PFSK-1 (cell line): ENCODE measurements around the gene GRB2.

ENCODE experiments used
- FOXP2 ChIP-seq: optimal IDR thresholded peaks from 2 replicates; pipeline ENCODE3; 2011; ENCODE audit warnings: borderline replicate concordance, control low read depth, inconsistent platforms; ENCODE audit not compliant: insufficient read depth; ENCODE audit errors: extremely low read length, extremely low read depth
- POLR2AphosphoS5 ChIP-seq: IDR thresholded peaks from 2 replicates; pipeline ENCODE4 v1.6.1; 2012; ENCODE audit warnings: low read depth, mild to moderate bottlenecking, control low read depth, low read length, moderate library complexity
- REST ChIP-seq, 2 experiments: IDR thresholded peaks; 2 replicates each; pipeline versions ENCODE4 v1.6.1 to v1.8.0; 2011 to 2012; ENCODE audit warnings: low read depth in 2 of 2, low read length in 2 of 2, control low read depth in 1 of 2, inconsistent platforms in 1 of 2, mild to moderate bottlenecking in 1 of 2, moderate library complexity in 1 of 2; ENCODE audit not compliant: insufficient read depth in 1 of 2
- SIN3A ChIP-seq: IDR thresholded peaks from 2 replicates; pipeline ENCODE4 v1.6.1; 2012; ENCODE audit warnings: mild to moderate bottlenecking, low read length, moderate library complexity, borderline replicate concordance; ENCODE audit not compliant: insufficient read depth
- TAF1 ChIP-seq: IDR thresholded peaks from 2 replicates; pipeline ENCODE4 v1.6.1; 2012; ENCODE audit warnings: low read length, control low read depth, borderline replicate concordance; ENCODE audit not compliant: insufficient read depth

GRB2 gene

GRCh38 chr17:75318211-75318610 is 87.3 kb downstream of the GRB2 start:
- no peak for TF ChIP-seq FOXP2
- TF ChIP-seq SIN3A: no peak
- TF ChIP-seq REST (IDR thresholded peaks at IDR 0.05; ENCODE audit: insufficient read depth in 1 of 2, low read depth in 2 of 2, low read length in 2 of 2): no peak
- TF ChIP-seq POLR2AphosphoS5: no peak
- no peak for TF ChIP-seq TAF1

- no peak for TF ChIP-seq POLR2AphosphoS5
- no peak for TF ChIP-seq SIN3A
- no peak for TF ChIP-seq REST (IDR thresholded peaks at IDR 0.05; ENCODE audit: insufficient read depth in 1 of 2, low read depth in 2 of 2, low read length in 2 of 2)
- TF ChIP-seq TAF1: no peak
- TF ChIP-seq FOXP2: no peak
Measured at GRCh38 chr17:75317671-75318070, 87.8 kb downstream of the GRB2 start.

- TF ChIP-seq FOXP2: no peak
- TF ChIP-seq TAF1: no peak
- no peak for TF ChIP-seq POLR2AphosphoS5
- TF ChIP-seq SIN3A: no peak
- TF ChIP-seq REST (IDR thresholded peaks at IDR 0.05; ENCODE audit: insufficient read depth in 1 of 2, low read depth in 2 of 2, low read length in 2 of 2): no peak
Measured at GRCh38 chr17:75316253-75316652, 89.2 kb downstream of the GRB2 start.

- TF ChIP-seq POLR2AphosphoS5 (no peak), FOXP2 (no peak), SIN3A (no peak)
Measured at GRCh38 chr17:75315541-75316243, 89.8 kb downstream of the GRB2 start.

GRCh38 chr17:75313941-75314551 is 91.4 kb downstream of the GRB2 start:
- TF ChIP-seq TAF1 (no peak), SIN3A (no peak), REST (IDR thresholded peaks at IDR 0.05; ENCODE audit: insufficient read depth in 1 of 2, low read depth in 2 of 2, low read length in 2 of 2) (no peak), POLR2AphosphoS5 (no peak), FOXP2 (no peak)
